ENCODE measurements around the gene USP1. TPM values are rescaled to one million over a fixed set of nuclear protein-coding genes. Genes with fewer than 3 reads are reported as not detected.

The USP1 gene
- polyA plus RNA-seq, 2 donors: 6.9 to 13.5 TPM

Other genes with a start within 250 kb of the USP1 start
- gene L1TD1, start 242.2 kb upstream of the USP1 start, polyA plus RNA-seq: under 1 TPM; 0.01 to 0.06 TPM
- under 1 TPM; 0.01 to 0.12 TPM for gene KANK4, start 117.6 kb upstream of the USP1 start, polyA plus RNA-seq
- not detected for gene ANGPTL3, start 160.5 kb downstream of the USP1 start, polyA plus RNA-seq